ENCODE results near the gene S100A4. TPM values are rescaled to one million over a fixed set of nuclear protein-coding genes. Genes with fewer than 3 reads are reported as not detected.

Gene S100A4
- total and polyA plus RNA-seq, 2 experiments from 2014 or later = 14.2 to 36.0 TPM

- Histone ChIP-seq H3K27me3 (ENCODE audit: insufficient read depth) (no peaks in the 10 kb centered on the region), H3K4me3 (no peak overlapping the region), H3F3A (replicated peaks; ENCODE audit: low read depth) (no peaks in the 10 kb centered on the region), H3K9me2 (ENCODE audit: insufficient read depth) (no peaks in the 10 kb centered on the region), H3K79me2 (replicated peaks; ENCODE audit: insufficient read depth) (no peaks in the 10 kb centered on the region), H2AFZ (peak overlapping the region; percentile 90), H3K4me1 (ENCODE audit: insufficient read depth) (peaks cover 18% of the 10 kb centered on the region), H4K20me1 (replicated peaks; ENCODE audit: insufficient read depth) (no peaks in the 10 kb centered on the region), H3K27ac (ENCODE audit: low read depth) (no peak overlapping the region), H3K4me2 (no peak overlapping the region), H3K36me3 (ENCODE audit: insufficient read depth) (no peaks in the 10 kb centered on the region)
- DNase-seq (ENCODE audit: low spot score) = no peak
- Mint-ChIP-seq H3K27ac (no peak overlapping the region), H3K36me3 (ENCODE audit: low read depth) (no peaks in the 10 kb centered on the region), H3K27me3 (ENCODE audit: insufficient read depth, low read depth, poor library complexity) (peaks cover 26% of the 10 kb centered on the region), H3K4me3 (no peak overlapping the region), H3K4me1 (peaks cover 60% of the 10 kb centered on the region), H3K9me3 (no peaks in the 10 kb centered on the region; the same call in 2 of the 3 replicates)
- TF ChIP-seq POLR2AphosphoS5 (IDR thresholded peaks at IDR 0.05; ENCODE audit: low read depth) = no peak
- TF ChIP-seq STAT1 (IDR thresholded peaks at IDR 0.05; ENCODE audit: unreplicated experiment) = no peak
- no peak for TF ChIP-seq JUNB (IDR thresholded peaks at IDR 0.05; ENCODE audit: unreplicated experiment)
- ATAC-seq = peak; percentile 4; the same call in 2 of the 3 replicates
Measured at GRCh38 chr1:153546796-153547559, 1.4 kb upstream of the S100A4 start.

DNA sequence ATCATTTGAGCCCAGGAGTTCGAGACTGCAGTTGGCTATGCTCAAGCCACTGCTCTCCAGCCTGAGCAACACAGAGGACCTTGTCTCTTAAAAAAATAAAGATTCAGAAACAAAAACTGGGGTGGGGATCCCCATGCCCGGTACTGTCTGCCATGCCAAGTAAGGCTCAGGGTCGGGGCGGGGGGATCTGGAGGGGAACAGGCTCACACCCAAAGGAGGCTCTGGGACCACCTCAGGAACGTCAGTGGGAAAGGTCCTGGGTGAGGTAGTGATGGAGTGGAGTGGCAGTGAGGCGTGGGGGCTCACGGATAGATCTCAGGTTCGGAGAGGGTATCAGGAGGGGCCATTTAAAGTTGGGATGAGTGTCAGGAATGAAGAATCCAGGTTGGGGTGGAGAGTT, 765 bp upstream of the S100A4 start:
- no peaks in the 10 kb centered on the region; the same call in 2 of the 3 replicates for H3K9me3 Mint-ChIP-seq
- H3K4me1 Mint-ChIP-seq = peaks cover 60% of the 10 kb centered on the region
- no peaks in the 10 kb centered on the region for H3K36me3 Mint-ChIP-seq (ENCODE audit: low read depth)
- ATAC-seq (no peak), DNase-seq (ENCODE audit: low spot score) (no peak)
- no peak overlapping the region for H2AFZ ChIP-seq
- H3K79me2 ChIP-seq (replicated peaks; ENCODE audit: insufficient read depth) = no peaks in the 10 kb centered on the region
- no peaks in the 10 kb centered on the region for H3K27me3 ChIP-seq (ENCODE audit: insufficient read depth)
- no peaks in the 10 kb centered on the region for H4K20me1 ChIP-seq (replicated peaks; ENCODE audit: insufficient read depth)
- peaks cover 26% of the 10 kb centered on the region for H3K27me3 Mint-ChIP-seq (ENCODE audit: insufficient read depth, low read depth, poor library complexity)
- no peak overlapping the region for H3K4me2 ChIP-seq
- no peak overlapping the region for H3K4me3 ChIP-seq
- no peaks in the 10 kb centered on the region for H3K36me3 ChIP-seq (ENCODE audit: insufficient read depth)
- peaks cover 18% of the 10 kb centered on the region for H3K4me1 ChIP-seq (ENCODE audit: insufficient read depth)
- no peaks in the 10 kb centered on the region for H3F3A ChIP-seq (replicated peaks; ENCODE audit: low read depth)
- H3K4me3 Mint-ChIP-seq = no peak overlapping the region
- no peaks in the 10 kb centered on the region for H3K9me2 ChIP-seq (ENCODE audit: insufficient read depth)
- no peak overlapping the region for H3K27ac Mint-ChIP-seq
- H3K27ac ChIP-seq (ENCODE audit: low read depth) = no peak overlapping the region
- TF ChIP-seq EZH2phosphoT487 (IDR thresholded peaks at IDR 0.05; ENCODE audit: unreplicated experiment) = no peak
- TF ChIP-seq, protein P1, sequence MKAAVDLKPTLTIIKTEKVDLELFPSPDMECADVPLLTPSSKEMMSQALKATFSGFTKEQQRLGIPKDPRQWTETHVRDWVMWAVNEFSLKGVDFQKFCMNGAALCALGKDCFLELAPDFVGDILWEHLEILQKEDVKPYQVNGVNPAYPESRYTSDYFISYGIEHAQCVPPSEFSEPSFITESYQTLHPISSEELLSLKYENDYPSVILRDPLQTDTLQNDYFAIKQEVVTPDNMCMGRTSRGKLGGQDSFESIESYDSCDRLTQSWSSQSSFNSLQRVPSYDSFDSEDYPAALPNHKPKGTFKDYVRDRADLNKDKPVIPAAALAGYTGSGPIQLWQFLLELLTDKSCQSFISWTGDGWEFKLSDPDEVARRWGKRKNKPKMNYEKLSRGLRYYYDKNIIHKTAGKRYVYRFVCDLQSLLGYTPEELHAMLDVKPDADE (IDR thresholded peaks at IDR 0.05) = no peak
- TF ChIP-seq EZH2 (IDR thresholded peaks at IDR 0.05; ENCODE audit: low read depth, unreplicated experiment) = no peak
- TF ChIP-seq ZNF462 (CRISPR knock-in tag; IDR thresholded peaks at IDR 0.05) = no peak
- TF ChIP-seq, protein P2, sequence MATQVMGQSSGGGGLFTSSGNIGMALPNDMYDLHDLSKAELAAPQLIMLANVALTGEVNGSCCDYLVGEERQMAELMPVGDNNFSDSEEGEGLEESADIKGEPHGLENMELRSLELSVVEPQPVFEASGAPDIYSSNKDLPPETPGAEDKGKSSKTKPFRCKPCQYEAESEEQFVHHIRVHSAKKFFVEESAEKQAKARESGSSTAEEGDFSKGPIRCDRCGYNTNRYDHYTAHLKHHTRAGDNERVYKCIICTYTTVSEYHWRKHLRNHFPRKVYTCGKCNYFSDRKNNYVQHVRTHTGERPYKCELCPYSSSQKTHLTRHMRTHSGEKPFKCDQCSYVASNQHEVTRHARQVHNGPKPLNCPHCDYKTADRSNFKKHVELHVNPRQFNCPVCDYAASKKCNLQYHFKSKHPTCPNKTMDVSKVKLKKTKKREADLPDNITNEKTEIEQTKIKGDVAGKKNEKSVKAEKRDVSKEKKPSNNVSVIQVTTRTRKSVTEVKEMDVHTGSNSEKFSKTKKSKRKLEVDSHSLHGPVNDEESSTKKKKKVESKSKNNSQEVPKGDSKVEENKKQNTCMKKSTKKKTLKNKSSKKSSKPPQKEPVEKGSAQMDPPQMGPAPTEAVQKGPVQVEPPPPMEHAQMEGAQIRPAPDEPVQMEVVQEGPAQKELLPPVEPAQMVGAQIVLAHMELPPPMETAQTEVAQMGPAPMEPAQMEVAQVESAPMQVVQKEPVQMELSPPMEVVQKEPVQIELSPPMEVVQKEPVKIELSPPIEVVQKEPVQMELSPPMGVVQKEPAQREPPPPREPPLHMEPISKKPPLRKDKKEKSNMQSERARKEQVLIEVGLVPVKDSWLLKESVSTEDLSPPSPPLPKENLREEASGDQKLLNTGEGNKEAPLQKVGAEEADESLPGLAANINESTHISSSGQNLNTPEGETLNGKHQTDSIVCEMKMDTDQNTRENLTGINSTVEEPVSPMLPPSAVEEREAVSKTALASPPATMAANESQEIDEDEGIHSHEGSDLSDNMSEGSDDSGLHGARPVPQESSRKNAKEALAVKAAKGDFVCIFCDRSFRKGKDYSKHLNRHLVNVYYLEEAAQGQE (IDR thresholded peaks at IDR 0.05; ENCODE audit: unreplicated experiment) = no peak
- no peak for TF ChIP-seq ZNF114 (CRISPR knock-in tag; IDR thresholded peaks at IDR 0.05)
- no peak for TF ChIP-seq STAT1 (IDR thresholded peaks at IDR 0.05; ENCODE audit: unreplicated experiment)

Measured in GM23338 (cell line).